Activated CD4-positive, alpha-beta memory T cell treated with anti-CD3 and anti-CD28 coated beads, Interleukin-2, amount 10 ng/mL, durations not matched to agents 7 days and 5 days (primary cell): ENCODE data around the gene CTNNA3. TPM values are rescaled to one million over a fixed set of nuclear protein-coding genes. Genes with fewer than 3 reads are reported as not detected.

Experiments
- CTCF ChIA-PET: fragments of 350-600 bp; sonication (Branson Sonifier 250); formaldehyde crosslinking; loops from one replicate; lab custom pipeline; 2021; ENCODE audit warnings: antibody characterized with exemption, inconsistent platforms; lab: Charles Lee
- POLR2A ChIA-PET: fragments of 350-600 bp; sonication (Branson Sonifier 250); formaldehyde crosslinking; loops from one replicate; lab custom pipeline; 2021; ENCODE audit warnings: antibody characterized with exemption; lab: Charles Lee
- DNase-seq: peaks from one replicate; pipeline ENCODE4 v3.0.0-alpha.2; 2020
- H3K27ac Mint-ChIP-seq: one replicate; pipeline ENCODE4 v1.8.0; 2021; ENCODE audit warnings: mild to moderate bottlenecking, mixed read lengths
- H3K27me3 Mint-ChIP-seq: one replicate; pipeline ENCODE4 v1.8.0; 2021; ENCODE audit warnings: mixed read lengths
- H3K36me3 Mint-ChIP-seq: one replicate; pipeline ENCODE4 v1.8.0; 2021; ENCODE audit warnings: low read depth, mixed read lengths
- H3K4me1 Mint-ChIP-seq: one replicate; pipeline ENCODE4 v1.8.0; 2021; ENCODE audit warnings: mixed read lengths
- H3K4me3 Mint-ChIP-seq: one replicate; pipeline ENCODE4 v1.8.0; 2021; ENCODE audit warnings: mild to moderate bottlenecking, mixed read lengths
- H3K9me3 Mint-ChIP-seq: one replicate; pipeline ENCODE4 v1.8.0; 2021; ENCODE audit warnings: mixed read lengths
- total RNA-seq, 2 experiments: library from RNA; stranded (reverse); gene quantifications; one replicate each; pipeline ENCODE4 v1.2.3, GENCODE V29; 2021

Gene CTNNA3
- total RNA-seq, 2 experiments from 2014 or later = 0.78 TPM; not detected in 1

- no peak overlapping the region for H3K27ac Mint-ChIP-seq
- ChIA-PET POLR2A (no interaction called here), CTCF (no interaction called here)
- H3K27me3 Mint-ChIP-seq = no peaks in the 10 kb centered on the region
- no peak for DNase-seq
- H3K4me1 Mint-ChIP-seq = peaks cover 9% of the 10 kb centered on the region
- no peak overlapping the region for H3K4me3 Mint-ChIP-seq
- H3K36me3 Mint-ChIP-seq = no peaks in the 10 kb centered on the region
- H3K9me3 Mint-ChIP-seq = no peaks in the 10 kb centered on the region
Observed at GRCh38 chr10:66837990-66838389, 858.0 kb downstream of the CTNNA3 start.

DNA sequence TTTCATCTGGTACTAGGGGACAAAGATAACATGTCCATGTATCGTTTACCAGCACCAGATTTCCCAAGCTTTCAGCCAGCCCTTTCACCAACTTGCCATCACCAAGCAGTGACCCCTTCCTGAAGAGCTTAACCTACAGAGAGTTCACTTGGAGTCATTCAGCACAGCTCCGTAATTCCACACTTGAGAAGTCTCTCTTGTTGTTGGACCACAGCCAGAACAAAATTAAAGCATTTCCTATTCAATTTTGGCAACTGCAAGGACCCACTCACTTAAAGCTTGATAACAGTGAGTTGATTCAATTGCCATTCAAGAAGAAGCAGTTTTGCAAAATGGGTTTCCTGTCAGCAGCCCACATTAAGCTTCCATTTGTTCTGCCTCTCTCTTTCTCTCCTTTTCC, 858.7 kb downstream of the CTNNA3 start:
- CTCF ChIA-PET = no interaction called here
- POLR2A ChIA-PET = no interaction called here
- no peaks in the 10 kb centered on the region for H3K9me3 Mint-ChIP-seq
- DNase-seq = no peak
- H3K27me3 Mint-ChIP-seq = no peaks in the 10 kb centered on the region
- H3K36me3 Mint-ChIP-seq = no peaks in the 10 kb centered on the region
- H3K27ac Mint-ChIP-seq = no peak overlapping the region
- peaks cover 9% of the 10 kb centered on the region for H3K4me1 Mint-ChIP-seq
- H3K4me3 Mint-ChIP-seq = no peak overlapping the region

- Mint-ChIP-seq H3K9me3 (no peaks in the 10 kb centered on the region), H3K4me3 (no peak overlapping the region), H3K27ac (no peak overlapping the region), H3K4me1 (peaks cover 9% of the 10 kb centered on the region), H3K36me3 (no peaks in the 10 kb centered on the region), H3K27me3 (no peaks in the 10 kb centered on the region)
- ChIA-PET POLR2A (no interaction called here), CTCF (no interaction called here)
- DNase-seq = no peak
Observed at GRCh38 chr10:66836771-66837170, 859.2 kb downstream of the CTNNA3 start.

DNA sequence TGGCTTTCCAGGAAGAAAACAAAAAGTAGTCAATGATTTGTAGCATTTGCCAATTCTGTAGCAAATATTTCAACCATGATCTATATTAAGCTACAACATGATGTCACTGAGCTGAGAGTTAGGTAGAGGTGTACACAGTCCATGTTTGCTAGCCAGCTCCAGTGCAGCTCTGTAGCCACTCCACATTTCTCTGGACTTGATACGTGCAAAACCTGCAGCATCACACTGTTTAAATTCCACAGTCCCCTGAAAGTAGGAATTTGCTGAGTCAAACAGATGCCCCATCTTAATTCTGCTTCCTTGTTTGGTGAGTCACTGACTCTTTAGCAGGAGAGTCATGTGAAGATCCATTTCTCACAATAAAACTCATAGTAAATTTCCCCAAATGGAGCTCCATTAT, 859.9 kb downstream of the CTNNA3 start:
- ChIA-PET CTCF (no interaction called here), POLR2A (no interaction called here)
- Mint-ChIP-seq H3K4me1 (peaks cover 9% of the 10 kb centered on the region), H3K27me3 (no peaks in the 10 kb centered on the region), H3K4me3 (no peak overlapping the region), H3K9me3 (no peaks in the 10 kb centered on the region), H3K27ac (no peak overlapping the region), H3K36me3 (no peaks in the 10 kb centered on the region)
- DNase-seq = no peak

DNA sequence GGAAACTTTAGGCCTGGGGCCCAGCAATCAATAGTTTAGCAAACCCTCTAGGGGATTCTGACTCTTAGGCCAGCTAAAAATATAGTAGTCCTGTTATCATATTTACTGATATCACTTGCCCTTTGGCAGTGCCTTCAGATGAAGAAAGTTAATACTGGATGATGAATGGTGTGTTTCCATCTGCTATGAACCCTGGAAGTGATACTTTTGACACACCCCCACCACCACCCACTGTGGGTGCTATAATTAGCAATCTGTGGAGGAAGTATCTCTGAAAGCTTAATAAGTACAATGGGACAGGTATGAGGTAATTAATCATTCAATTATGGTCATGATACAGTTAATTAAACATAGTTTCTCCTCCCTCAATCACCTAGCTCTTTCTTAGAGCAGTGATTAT, 860.6 kb downstream of the CTNNA3 start:
- POLR2A ChIA-PET = no interaction called here
- no peak overlapping the region for H3K4me3 Mint-ChIP-seq
- CTCF ChIA-PET = no interaction called here
- H3K36me3 Mint-ChIP-seq = no peaks in the 10 kb centered on the region
- H3K9me3 Mint-ChIP-seq = no peaks in the 10 kb centered on the region
- no peaks in the 10 kb centered on the region for H3K27me3 Mint-ChIP-seq
- DNase-seq = no peak
- peaks cover 9% of the 10 kb centered on the region for H3K4me1 Mint-ChIP-seq
- peak overlapping the region; percentile 59 for H3K27ac Mint-ChIP-seq

DNA sequence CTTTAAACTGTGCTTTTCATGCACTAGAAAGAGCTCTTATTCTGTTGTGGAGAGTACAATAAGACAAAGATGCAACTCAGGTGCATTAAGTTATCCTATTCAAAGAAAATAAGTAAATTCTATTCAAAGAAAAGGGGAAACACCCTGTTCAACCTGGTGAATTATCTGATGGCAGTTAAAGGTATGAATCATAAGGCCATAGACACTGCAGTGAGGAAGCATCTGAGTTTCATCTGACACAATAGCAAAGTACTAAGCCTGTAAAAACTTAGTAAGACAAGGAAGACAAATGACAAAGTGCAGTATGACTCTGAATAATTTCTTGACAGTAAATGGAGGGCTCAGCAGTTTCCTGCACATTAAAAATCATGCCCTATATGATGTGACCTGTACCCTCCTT, 861.2 kb downstream of the CTNNA3 start:
- Mint-ChIP-seq H3K4me3 (no peak overlapping the region), H3K27ac (peak overlapping the region; percentile 59), H3K36me3 (no peaks in the 10 kb centered on the region), H3K4me1 (peaks cover 9% of the 10 kb centered on the region), H3K27me3 (no peaks in the 10 kb centered on the region), H3K9me3 (no peaks in the 10 kb centered on the region)
- ChIA-PET POLR2A (no interaction called here), CTCF (no interaction called here)
- no peak for DNase-seq

GRCh38 chr10:66833861-66834260, 862.1 kb downstream of the CTNNA3 start:
- Mint-ChIP-seq H3K4me1 (peaks cover 9% of the 10 kb centered on the region), H3K27me3 (no peaks in the 10 kb centered on the region), H3K27ac (peak overlapping the region; percentile 8), H3K36me3 (no peaks in the 10 kb centered on the region), H3K9me3 (no peaks in the 10 kb centered on the region), H3K4me3 (no peak overlapping the region)
- CTCF ChIA-PET = no interaction called here
- POLR2A ChIA-PET = no interaction called here
- no peak for DNase-seq

DNA sequence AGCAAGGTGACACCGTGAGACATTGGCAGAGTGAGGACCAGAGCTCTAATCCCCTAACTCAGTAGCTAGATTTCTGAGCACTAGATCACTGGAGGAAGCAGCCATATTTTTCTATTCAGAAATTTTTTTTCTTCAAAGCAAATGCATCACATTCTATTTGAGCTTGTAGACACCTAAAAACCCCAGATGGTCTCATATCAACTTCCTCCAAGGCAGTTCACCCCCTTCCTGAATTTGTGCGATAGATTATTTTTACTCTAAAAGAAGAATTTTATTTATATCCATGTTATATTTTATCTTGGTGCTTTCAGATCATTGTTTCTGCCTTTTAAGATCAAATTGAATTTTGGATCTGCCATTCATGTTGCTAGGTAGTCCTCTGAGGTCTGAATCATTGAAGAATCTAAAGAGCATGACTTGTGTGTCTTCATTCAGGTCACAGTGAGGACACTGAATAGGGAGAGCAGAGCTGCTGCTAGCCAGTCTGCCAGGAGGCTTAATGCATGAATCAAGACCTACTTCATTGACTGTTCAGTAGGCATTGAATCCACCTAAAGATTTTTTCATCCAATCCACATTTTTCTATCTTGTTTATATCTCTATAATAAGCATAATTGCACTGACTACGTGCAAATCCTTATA, 863.1 kb downstream of the CTNNA3 start:
- CTCF ChIA-PET = no interaction called here
- no peak overlapping the region for H3K4me3 Mint-ChIP-seq

DNA sequence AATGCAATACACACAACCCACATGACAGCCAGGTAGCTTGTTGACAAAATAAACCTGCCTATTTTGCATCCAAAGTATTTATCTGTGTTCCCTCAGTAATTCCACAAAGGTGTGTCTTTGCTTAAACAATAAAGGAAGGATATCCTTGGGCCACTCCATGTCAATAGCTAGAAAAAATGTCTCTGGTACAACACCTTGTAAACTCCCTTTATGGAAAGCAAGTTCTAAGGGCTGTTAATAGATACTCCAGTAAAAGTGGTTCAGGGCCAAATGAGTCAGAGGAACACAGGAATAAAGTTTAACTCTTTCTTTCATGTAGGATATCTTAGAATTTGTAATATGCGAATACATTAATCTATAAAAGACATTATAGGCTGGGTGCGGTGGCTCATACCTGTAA, 867.0 kb downstream of the CTNNA3 start:
- H3K4me3 Mint-ChIP-seq = no peak overlapping the region
- H3K27ac Mint-ChIP-seq = no peak overlapping the region
- H3K27me3 Mint-ChIP-seq = no peaks in the 10 kb centered on the region
- ChIA-PET CTCF (no interaction called here), POLR2A (no interaction called here)
- DNase-seq = no peak
- H3K36me3 Mint-ChIP-seq = no peaks in the 10 kb centered on the region
- H3K4me1 Mint-ChIP-seq = peaks cover under 1% of the 10 kb centered on the region
- no peaks in the 10 kb centered on the region for H3K9me3 Mint-ChIP-seq

More for the DNA sequence above, 863.1 kb downstream of the CTNNA3 start:
- POLR2A ChIA-PET = no interaction called here
- Mint-ChIP-seq H3K27ac (no peak overlapping the region), H3K36me3 (no peaks in the 10 kb centered on the region), H3K4me1 (peaks cover 9% of the 10 kb centered on the region), H3K27me3 (no peaks in the 10 kb centered on the region), H3K9me3 (no peaks in the 10 kb centered on the region)
- no peak for DNase-seq

- POLR2A ChIA-PET = no interaction called here
- H3K9me3 Mint-ChIP-seq = no peaks in the 10 kb centered on the region
- no peaks in the 10 kb centered on the region for H3K36me3 Mint-ChIP-seq
- CTCF ChIA-PET = no interaction called here
- no peaks in the 10 kb centered on the region for H3K27me3 Mint-ChIP-seq
- no peak overlapping the region for H3K4me3 Mint-ChIP-seq
- no peak overlapping the region for H3K27ac Mint-ChIP-seq
- no peak for DNase-seq
- H3K4me1 Mint-ChIP-seq = no peaks in the 10 kb centered on the region
Observed at GRCh38 chr10:66827353-66827752, 868.6 kb downstream of the CTNNA3 start.

DNA sequence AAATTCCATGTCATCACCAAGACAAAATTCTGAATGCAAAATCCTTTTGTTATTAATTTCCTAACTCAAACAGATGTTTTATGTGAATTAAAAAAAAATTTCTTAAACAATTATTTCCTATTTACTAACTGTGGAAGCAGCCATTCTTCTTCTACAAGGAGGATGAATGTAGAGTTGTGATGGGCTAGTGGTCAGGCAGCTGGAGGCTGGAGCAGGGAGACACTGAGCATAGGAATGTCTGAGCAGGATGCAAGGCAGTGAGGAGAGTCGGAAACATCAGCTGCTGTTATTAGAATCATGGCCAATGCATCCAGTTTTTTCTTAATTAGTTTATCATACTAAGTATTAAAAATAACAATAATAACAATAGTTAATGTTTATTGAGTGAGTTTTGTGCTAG, 872.7 kb downstream of the CTNNA3 start:
- H3K4me1 Mint-ChIP-seq = no peaks in the 10 kb centered on the region
- CTCF ChIA-PET = no interaction called here
- H3K27me3 Mint-ChIP-seq = no peaks in the 10 kb centered on the region
- H3K27ac Mint-ChIP-seq = no peak overlapping the region
- no peaks in the 10 kb centered on the region for H3K36me3 Mint-ChIP-seq
- no peaks in the 10 kb centered on the region for H3K9me3 Mint-ChIP-seq
- POLR2A ChIA-PET = no interaction called here
- H3K4me3 Mint-ChIP-seq = no peak overlapping the region
- DNase-seq = no peak

DNA sequence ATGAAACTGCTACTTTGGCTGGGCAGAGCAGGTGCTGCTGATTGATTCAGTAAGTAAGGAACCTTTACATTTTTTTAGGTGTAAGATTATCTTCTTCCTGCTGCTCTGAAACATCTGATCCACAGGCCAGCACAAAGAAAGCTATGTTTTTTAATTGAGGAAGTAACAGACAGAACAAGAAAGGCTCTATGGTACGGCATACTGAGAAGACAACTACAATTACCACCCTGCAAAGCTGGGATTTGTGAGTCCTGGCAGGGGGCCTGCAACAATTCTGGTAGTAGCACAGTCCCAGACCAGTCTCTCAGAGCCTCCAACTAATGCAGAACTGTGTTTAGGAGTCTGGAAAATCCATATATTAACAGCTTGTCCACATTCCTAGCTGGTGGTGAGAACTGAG, 873.2 kb downstream of the CTNNA3 start:
- ChIA-PET CTCF (no interaction called here), POLR2A (no interaction called here)
- Mint-ChIP-seq H3K27me3 (no peaks in the 10 kb centered on the region), H3K4me1 (no peaks in the 10 kb centered on the region), H3K4me3 (no peak overlapping the region), H3K9me3 (no peaks in the 10 kb centered on the region), H3K27ac (no peak overlapping the region), H3K36me3 (no peaks in the 10 kb centered on the region)
- no peak for DNase-seq

GRCh38 chr10:66819691-66820090, 876.3 kb downstream of the CTNNA3 start:
- H3K27me3 Mint-ChIP-seq = no peaks in the 10 kb centered on the region
- no peak for DNase-seq
- ChIA-PET CTCF (no interaction called here), POLR2A (no interaction called here)
- no peaks in the 10 kb centered on the region for H3K4me1 Mint-ChIP-seq
- H3K9me3 Mint-ChIP-seq = no peaks in the 10 kb centered on the region
- no peak overlapping the region for H3K27ac Mint-ChIP-seq
- no peak overlapping the region for H3K4me3 Mint-ChIP-seq
- H3K36me3 Mint-ChIP-seq = no peaks in the 10 kb centered on the region

- Mint-ChIP-seq H3K9me3 (peaks cover 2% of the 10 kb centered on the region), H3K36me3 (no peaks in the 10 kb centered on the region), H3K4me1 (peaks cover 9% of the 10 kb centered on the region), H3K27me3 (no peaks in the 10 kb centered on the region), H3K27ac (no peak overlapping the region), H3K4me3 (no peak overlapping the region)
- ChIA-PET CTCF (no interaction called here), POLR2A (no interaction called here)
- no peak for DNase-seq
Observed at GRCh38 chr10:66813122-66813521, 882.9 kb downstream of the CTNNA3 start.
